SU-DHL-6 (cell line): Measurements from ENCODE around the gene CLMN.

ENCODE experiments used
- H2AFZ ChIP-seq: fragments of 200-600 bp; sonication (generic); 2 replicates; pipeline ENCODE4 v1.6.1; 2014; ENCODE audit warnings: low read depth, mild to moderate bottlenecking, moderate library complexity, mixed read lengths, antibody characterized with exemption, low read length; ENCODE audit not compliant: severe bottlenecking
- H3F3A ChIP-seq: fragments of 200-600 bp; shearing (Covaris generic); 2 replicates; pipeline ENCODE4 v1.6.0; 2016; ENCODE audit warnings: antibody characterized with exemption, mild to moderate bottlenecking; ENCODE audit not compliant: insufficient read depth
- H3K27ac ChIP-seq: fragments of 200-600 bp; sonication (generic); 2 replicates; pipeline ENCODE4 v1.5.1; 2016; ENCODE audit warnings: low read depth, mild to moderate bottlenecking, low read length, moderate library complexity, mixed read lengths
- H3K27me3 ChIP-seq: fragments of 200-600 bp; sonication (generic), shearing (Covaris generic); 2 replicates; pipeline ENCODE4 v1.6.0; 2014; ENCODE audit warnings: mild to moderate bottlenecking, low read length
- H3K36me3 ChIP-seq: fragments of 200-600 bp; sonication (generic); 2 replicates; pipeline ENCODE4 v1.6.1; 2014; ENCODE audit warnings: mild to moderate bottlenecking, low read length, mixed read lengths
- H3K4me2 ChIP-seq: fragments of 300-600, 200-600 bp; shearing (Covaris generic), sonication (generic); 2 replicates; pipeline ENCODE4 v1.6.0; 2014; ENCODE audit warnings: low read length, low read depth, mild to moderate bottlenecking; ENCODE audit not compliant: poor library complexity, severe bottlenecking
- H3K4me3 ChIP-seq: fragments of 200-600 bp; sonication (generic); 2 replicates; pipeline ENCODE4 v1.5.1; 2014; ENCODE audit warnings: antibody characterized with exemption, low read length, mild to moderate bottlenecking, mixed read lengths; ENCODE audit not compliant: insufficient read depth, poor library complexity, severe bottlenecking
- H3K79me2 ChIP-seq: fragments of 200-600 bp; sonication (generic); 2 replicates; pipeline ENCODE4 v1.6.1; 2014; ENCODE audit warnings: mild to moderate bottlenecking, low read length, moderate library complexity; ENCODE audit not compliant: insufficient read depth
- H3K9ac ChIP-seq: fragments of 200-600 bp; sonication (generic); 2 replicates; pipeline ENCODE4 v1.7.0; 2014; ENCODE audit warnings: mild to moderate bottlenecking, low read length
- H3K9me2 ChIP-seq: fragments of 200-600 bp; sonication (generic); replicated peaks from 2 replicates; pipeline ENCODE4 v1.6.1; 2014; ENCODE audit warnings: low read length; ENCODE audit not compliant: insufficient read depth
- H3K9me3 ChIP-seq: fragments of 200-600 bp; sonication (generic); 2 replicates; pipeline ENCODE4 v1.6.1; 2014; ENCODE audit warnings: low read length, mixed read lengths; ENCODE audit not compliant: insufficient read depth
- H4K20me1 ChIP-seq: fragments of 200-600 bp; sonication (generic); 2 replicates; pipeline ENCODE4 v1.6.1; 2014; ENCODE audit warnings: low read depth, mild to moderate bottlenecking, antibody characterized with exemption, low read length, moderate library complexity, mixed read lengths
- CTCF ChIP-seq: fragments of 200-600 bp; sonication (generic); IDR thresholded peaks from one replicate; pipeline ENCODE4 v1.5.1; 2017; ENCODE audit warnings: antibody characterized with exemption, mild to moderate bottlenecking, low read length, moderate library complexity; ENCODE audit not compliant: insufficient read depth, poor library complexity, severe bottlenecking
- EZH2phosphoT487 ChIP-seq: fragments of 200-600 bp; sonication (generic), shearing (Covaris generic); conservative IDR thresholded peaks from 2 replicates; pipeline ENCODE4 v1.6.1; 2018; ENCODE audit warnings: mild to moderate bottlenecking, antibody characterized with exemption, low read length, moderate library complexity, mixed read lengths

Gene CLMN

GRCh38 chr14:95147597-95147996 is 172.1 kb downstream of the CLMN start:
- H3K27ac ChIP-seq, result no peak overlapping the region
- no peak for TF ChIP-seq EZH2phosphoT487
- TF ChIP-seq CTCF, result no peak
- H3K9me3 ChIP-seq, result peaks cover 5% of the 10 kb centered on the region; the same call in 1 of the 2 replicates
- H3F3A ChIP-seq, result no peaks in the 10 kb centered on the region
- H3K9ac ChIP-seq, result no peak overlapping the region
- no peaks in the 10 kb centered on the region for H3K27me3 ChIP-seq
- peaks cover 93% of the 10 kb centered on the region for H3K79me2 ChIP-seq
- H3K9me2 ChIP-seq, result no peaks in the 10 kb centered on the region
- H4K20me1 ChIP-seq, result peaks cover 28% of the 10 kb centered on the region
- no peak overlapping the region for H3K4me2 ChIP-seq
- no peaks in the 10 kb centered on the region; the same call in 1 of the 2 replicates for H3K36me3 ChIP-seq
- H3K4me3 ChIP-seq, result no peak overlapping the region
- no peak overlapping the region for H2AFZ ChIP-seq

GRCh38 chr14:95146079-95146771 is 173.5 kb downstream of the CLMN start:
- Histone ChIP-seq H3K9ac (no peak overlapping the region), H3K9me3 (peaks cover 5% of the 10 kb centered on the region; the same call in 1 of the 2 replicates), H3F3A (no peaks in the 10 kb centered on the region), H3K36me3 (no peaks in the 10 kb centered on the region; the same call in 1 of the 2 replicates), H3K4me3 (no peak overlapping the region), H3K27me3 (no peaks in the 10 kb centered on the region), H3K4me2 (no peak overlapping the region), H4K20me1 (peaks cover 23% of the 10 kb centered on the region; the same call in 1 of the 2 replicates), H3K79me2 (peaks cover 93% of the 10 kb centered on the region), H2AFZ (no peak overlapping the region), H3K27ac (no peak overlapping the region), H3K9me2 (no peaks in the 10 kb centered on the region)
- TF ChIP-seq EZH2phosphoT487 (no peak), CTCF (no peak)

GRCh38 chr14:95144849-95145248 is 174.9 kb downstream of the CLMN start:
- Histone ChIP-seq H3F3A (no peaks in the 10 kb centered on the region), H3K9ac (no peak overlapping the region), H2AFZ (no peak overlapping the region), H3K9me2 (no peaks in the 10 kb centered on the region), H3K36me3 (no peaks in the 10 kb centered on the region; the same call in 1 of the 2 replicates), H4K20me1 (peaks cover 20% of the 10 kb centered on the region; the same call in 1 of the 2 replicates), H3K27ac (no peak overlapping the region), H3K4me3 (no peak overlapping the region), H3K79me2 (peaks cover 86% of the 10 kb centered on the region), H3K9me3 (peaks cover 5% of the 10 kb centered on the region; the same call in 1 of the 2 replicates), H3K27me3 (no peaks in the 10 kb centered on the region), H3K4me2 (no peak overlapping the region)
- TF ChIP-seq CTCF, result no peak
- no peak for TF ChIP-seq EZH2phosphoT487
